Naive thymus-derived CD8-positive, alpha-beta T cell (primary cell): ENCODE data around the gene TMC7. TPM values are rescaled to one million over a fixed set of nuclear protein-coding genes. Genes with fewer than 3 reads are reported as not detected.
"Not testable (repeated sequence)": the region's sequence is repeated elsewhere in the genome, so short reads cannot be mapped to it uniquely, and the experiment has no call there.

ENCODE experiments used
- ATAC-seq, 2 donors: fragments of 150-1000 bp; cut with Tn5 transposase in 1 of 2; sonication (Bioruptor Pico), chemical (Tn5 transposase) in 1 of 2; 1 replicate in 1 of 2; 2 replicates in 1 of 2; pipeline ENCODE4 v1.10.0; 2021; ENCODE audit warnings: mild to moderate bottlenecking in 2 of 2, moderate library complexity in 2 of 2
- POLR2A ChIA-PET: fragments of 350-600 bp; sonication (Branson Sonifier 250); formaldehyde crosslinking; loops from one replicate; lab custom pipeline; 2021; ENCODE audit warnings: antibody characterized with exemption; lab: Charles Lee
- DNase-seq, 10 donors: peaks; one replicate each; pipeline versions ENCODE4 v3.0.0 to v3.0.0-alpha.2; 2020 to 2022
- H3K27ac Mint-ChIP-seq, 10 donors: one replicate each; pipeline ENCODE4 v1.8.0; 2020 to 2022; ENCODE audit warnings: mild to moderate bottlenecking in 10 of 10, mixed read lengths in 10 of 10, moderate library complexity in 4 of 10, inconsistent platforms in 1 of 10
- H3K27me3 Mint-ChIP-seq, 5 donors: one replicate each; pipeline ENCODE4 v1.8.0; 2021 to 2022; ENCODE audit warnings: mixed read lengths in 5 of 5
- H3K36me3 Mint-ChIP-seq, 3 donors: one replicate each; pipeline ENCODE4 v1.8.0; 2020 to 2022; ENCODE audit warnings: mixed read lengths in 3 of 3, mild to moderate bottlenecking in 2 of 3, inconsistent platforms in 1 of 3
- H3K4me1 Mint-ChIP-seq, 4 donors: one replicate each; pipeline ENCODE4 v1.8.0; 2021 to 2022; ENCODE audit warnings: mixed read lengths in 4 of 4
- H3K4me3 Mint-ChIP-seq, 10 donors: one replicate each; pipeline ENCODE4 v1.8.0; 2020 to 2022; ENCODE audit warnings: mild to moderate bottlenecking in 10 of 10, mixed read lengths in 10 of 10, moderate library complexity in 6 of 10, inconsistent platforms in 1 of 10
- H3K9me3 Mint-ChIP-seq, 9 donors: one replicate each; pipeline ENCODE4 v1.8.0; 2020 to 2022; ENCODE audit warnings: mixed read lengths in 9 of 9, mild to moderate bottlenecking in 3 of 9, inconsistent platforms in 1 of 9, moderate library complexity in 1 of 9
- polyA plus RNA-seq, 3 donors: library from polyadenylated mRNA; unstranded; fragments of 300-500 nt; fragmentation: Illumina TruSeq; gene quantifications; one replicate each; pipeline ENCODE4 v1.2.3, GENCODE V29; 2021
- total RNA-seq, 8 experiments: library from RNA in 2 of 8; stranded (reverse) in 2 of 8; gene quantifications; one replicate each; pipeline ENCODE4 v1.2.3 and lab custom pipeline; 2021 to 2026

The TMC7 gene
- not detected for total RNA-seq
- not detected for polyA plus RNA-seq
- 0 to 0.26 (median 0.08) reads per million in 6 experiments for total RNA-seq (lab: John Stamatoyannopoulos, UW)

DNA sequence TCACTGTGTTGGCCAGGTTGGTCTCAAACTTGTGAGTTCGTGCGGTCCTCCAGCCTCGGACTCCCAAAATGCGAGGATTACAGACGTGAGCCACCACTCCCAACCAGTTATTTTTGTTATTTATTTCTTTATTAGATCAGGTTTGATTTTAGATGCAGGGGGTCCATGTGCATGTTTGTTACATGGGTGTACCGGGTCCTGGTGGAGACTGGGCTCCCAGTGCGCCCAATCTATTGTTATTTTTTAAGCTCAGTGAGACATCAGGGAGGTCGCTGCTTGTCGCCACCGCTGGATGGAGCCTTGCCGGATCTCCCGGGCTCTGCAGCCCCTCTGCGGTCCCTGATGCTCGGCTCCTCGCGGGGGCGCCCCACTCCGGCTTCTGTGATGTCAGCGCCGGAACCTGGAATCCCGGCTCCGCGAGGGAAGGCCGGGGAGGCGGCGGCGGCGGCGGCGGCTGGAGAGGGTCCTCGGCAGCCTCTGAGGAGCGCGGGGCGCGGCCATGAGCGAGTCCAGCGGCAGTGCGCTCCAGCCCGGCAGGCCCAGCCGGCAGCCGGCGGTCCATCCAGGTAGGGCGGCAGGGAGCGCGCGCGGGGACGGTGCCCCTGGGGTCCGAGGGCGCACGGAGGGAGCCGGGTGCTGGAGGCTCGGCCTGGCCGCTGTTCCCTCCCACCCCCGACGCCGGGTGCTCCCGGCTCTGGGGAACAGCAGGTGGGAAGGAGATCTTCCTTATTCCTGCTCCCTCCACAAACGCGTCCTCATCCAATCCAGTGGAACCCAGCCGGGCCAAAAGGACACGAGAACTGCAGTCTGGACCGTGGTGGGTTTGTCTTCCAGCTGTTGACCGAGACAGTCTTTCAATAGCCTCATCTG is at the start of gene TMC7:
TMC7 (plus strand) TSS at position 370 of the 870 bp plus-strand sequence; CDS start at position 500, 130 bp downstream.
- Mint-ChIP-seq H3K9me3 (no peaks in the 10 kb centered on the region), H3K4me1 (peaks cover 0 to 6% (median under 1%) of the 10 kb centered on the region in 4 donors), H3K36me3 (no peaks in the 10 kb centered on the region), H3K4me3 (peak within 1 kb of the TSS in 2 of 10 donors; percentile 26 to 35), H3K27ac (no peak within 1 kb of the TSS), H3K27me3 (peaks cover 22 to 48% (median 34%) of the 10 kb centered on the region in 5 donors)
- POLR2A ChIA-PET = no interaction called here
- ATAC-seq = peak in 1 of 2 donors; percentile 49
- peak in 1 of 10 donors; percentile 5 for DNase-seq

DNA sequence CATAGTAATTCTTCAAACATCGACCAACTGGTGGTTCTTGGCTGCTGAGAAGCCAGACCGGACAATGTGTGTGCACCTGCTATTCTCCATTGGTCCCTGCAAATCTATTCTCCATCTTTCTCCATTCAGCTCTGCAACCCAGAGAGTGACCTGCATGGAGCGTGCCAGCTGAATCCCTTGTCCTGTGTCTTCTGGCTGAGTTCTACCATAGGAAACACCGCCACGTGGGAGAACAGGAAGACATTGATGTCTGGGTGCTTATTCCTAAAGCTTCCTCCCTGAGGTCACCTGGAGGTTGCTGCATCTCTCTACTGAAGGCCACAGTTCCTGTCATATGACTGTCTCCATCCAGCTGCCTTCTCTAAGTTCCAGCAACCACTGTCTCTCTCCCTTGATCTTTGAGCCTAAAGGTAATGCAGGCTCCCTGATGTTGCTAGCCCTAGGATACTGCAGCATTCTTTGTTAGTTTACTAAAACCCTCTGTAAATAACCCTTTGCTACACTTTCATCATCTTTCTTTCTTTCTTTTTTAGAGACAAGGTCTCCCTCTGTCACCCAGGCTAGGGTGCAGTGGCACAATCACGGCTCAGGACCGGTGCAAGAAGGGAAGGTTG is 46.9 kb upstream of the TMC7 start:
- no peak overlapping the region for H3K27ac Mint-ChIP-seq
- POLR2A ChIA-PET = no interaction called here
- ATAC-seq = no peak
- H3K4me3 Mint-ChIP-seq = no peak overlapping the region
- H3K27me3 Mint-ChIP-seq = no peaks in the 10 kb centered on the region
- no peaks in the 10 kb centered on the region for H3K36me3 Mint-ChIP-seq
- H3K4me1 Mint-ChIP-seq = no peaks in the 10 kb centered on the region
- no peaks in the 10 kb centered on the region for H3K9me3 Mint-ChIP-seq
- DNase-seq = no peak

DNA sequence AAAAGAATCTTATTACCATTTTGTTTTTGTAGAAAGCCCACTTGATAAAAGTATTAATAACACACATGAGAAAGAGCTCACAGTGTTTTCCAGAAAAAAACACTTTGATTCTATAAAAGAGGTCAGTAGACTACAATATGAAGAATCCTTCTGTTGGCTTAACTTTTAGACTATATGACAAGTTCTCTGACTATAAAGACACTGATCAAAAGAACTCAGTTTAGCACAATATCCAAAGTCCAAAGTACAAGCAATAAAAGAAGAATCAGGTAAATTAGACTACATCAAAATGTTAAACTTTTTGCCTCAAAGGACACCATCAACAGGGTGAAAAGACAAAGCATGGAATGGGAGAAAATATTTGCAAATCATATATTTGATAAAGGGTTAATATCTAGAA is 46.3 kb upstream of the TMC7 start:
- ATAC-seq (no peak), DNase-seq (no peak)
- Mint-ChIP-seq H3K9me3 (no peaks in the 10 kb centered on the region), H3K4me3 (no peak overlapping the region), H3K4me1 (no peaks in the 10 kb centered on the region), H3K27ac (no peak overlapping the region), H3K27me3 (no peaks in the 10 kb centered on the region), H3K36me3 (no peaks in the 10 kb centered on the region)
- POLR2A ChIA-PET = no interaction called here

DNA sequence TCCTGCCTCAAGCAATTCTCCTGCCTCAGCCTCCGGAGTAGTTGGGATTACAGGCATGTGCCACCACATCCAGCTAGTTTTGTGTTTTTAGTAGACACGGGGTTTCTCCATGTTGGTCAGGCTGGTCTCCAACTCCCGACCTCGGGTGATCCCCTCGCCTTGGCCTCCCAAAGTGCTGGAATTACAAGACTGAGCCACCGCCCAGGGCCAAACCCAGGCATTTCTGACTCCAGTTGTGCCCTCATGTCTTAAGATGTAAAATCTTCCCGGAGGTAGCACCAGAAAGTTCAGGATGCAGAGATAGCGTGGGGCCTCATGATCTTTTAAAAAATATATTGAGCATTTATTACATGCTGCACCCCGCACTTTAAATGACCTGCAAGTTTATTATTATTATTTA is 44.7 kb upstream of the TMC7 start:
- no peak overlapping the region for H3K4me3 Mint-ChIP-seq
- ATAC-seq = no peak
- H3K36me3 Mint-ChIP-seq = no peaks in the 10 kb centered on the region
- DNase-seq = no peak
- no peak overlapping the region for H3K27ac Mint-ChIP-seq
- no peaks in the 10 kb centered on the region for H3K9me3 Mint-ChIP-seq
- POLR2A ChIA-PET = no interaction called here
- H3K4me1 Mint-ChIP-seq = no peaks in the 10 kb centered on the region
- no peaks in the 10 kb centered on the region for H3K27me3 Mint-ChIP-seq

DNA sequence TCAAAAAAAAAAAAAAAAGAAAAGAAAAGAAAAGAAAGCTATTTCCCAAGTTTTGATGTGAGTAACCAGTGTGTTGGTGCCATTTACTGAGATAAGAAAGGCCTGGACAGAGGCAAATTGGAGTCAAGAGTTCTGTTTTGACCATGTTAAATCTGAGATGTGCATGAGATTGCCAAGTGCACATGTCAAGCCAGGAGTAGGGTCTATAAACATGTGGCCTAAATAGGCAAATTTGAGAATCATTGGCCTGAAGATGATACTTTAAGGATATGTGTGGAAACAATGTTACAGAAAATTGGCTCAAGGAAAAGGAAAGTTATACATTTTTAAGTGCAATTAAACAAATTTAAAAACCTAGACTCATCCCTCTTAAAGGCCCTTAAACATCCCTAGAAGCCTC is 42.3 kb upstream of the TMC7 start:
- Mint-ChIP-seq H3K4me1 (peaks cover 0 to 7% (median 3%) of the 10 kb centered on the region in 4 donors), H3K9me3 (no peaks in the 10 kb centered on the region), H3K4me3 (no peak overlapping the region), H3K27ac (no peak overlapping the region), H3K36me3 (no peaks in the 10 kb centered on the region), H3K27me3 (no peaks in the 10 kb centered on the region)
- ATAC-seq = no peak
- POLR2A ChIA-PET = no interaction called here
- DNase-seq = no peak

DNA sequence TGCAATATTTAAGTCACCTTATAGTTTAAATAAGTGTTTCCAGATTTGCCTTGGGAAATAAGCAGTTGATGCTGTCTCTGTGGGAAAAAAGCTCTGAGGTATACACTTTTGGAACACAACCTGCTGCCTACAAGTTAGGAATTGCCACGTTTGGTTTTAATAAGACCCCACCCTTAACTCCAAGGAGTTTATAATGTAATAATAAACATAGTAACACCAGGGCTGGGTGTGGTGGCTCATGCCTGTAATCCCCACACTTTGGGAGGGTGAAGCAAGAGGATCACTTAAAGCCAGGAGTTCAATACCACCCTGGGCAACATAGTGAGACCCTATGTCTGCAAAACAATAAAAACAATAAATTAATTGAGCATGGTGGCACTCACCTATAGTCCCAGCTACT is 41.7 kb upstream of the TMC7 start:
- H3K36me3 Mint-ChIP-seq = no peaks in the 10 kb centered on the region
- no peak for ATAC-seq

DNA sequence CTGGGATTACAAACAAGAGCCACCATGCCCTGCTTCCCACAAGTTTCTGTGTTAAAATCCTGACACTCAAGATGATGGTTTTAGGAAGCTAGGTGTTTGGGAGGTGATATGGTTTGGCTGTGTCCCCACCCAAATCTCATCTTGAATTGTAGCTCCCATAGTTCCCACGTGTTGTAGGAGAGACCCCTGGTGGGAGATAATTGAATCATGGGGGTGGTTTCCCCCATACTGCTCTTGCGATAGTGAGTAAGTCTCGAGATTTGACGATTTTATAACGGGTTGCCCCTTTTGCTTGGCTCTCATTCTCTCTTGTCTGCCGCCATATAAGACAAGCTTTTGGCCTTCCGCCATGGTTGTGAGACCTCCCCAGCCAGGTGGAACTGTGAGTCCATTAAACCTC is 40.3 kb upstream of the TMC7 start:
- H3K4me3 Mint-ChIP-seq = no peak overlapping the region
- no peaks in the 10 kb centered on the region for H3K27me3 Mint-ChIP-seq
- peak overlapping the region in 1 of 10 donors; percentile 35 for H3K27ac Mint-ChIP-seq
- H3K36me3 Mint-ChIP-seq = no peaks in the 10 kb centered on the region
- POLR2A ChIA-PET = no interaction called here
- ATAC-seq (no peak), DNase-seq (no peak)
- peaks cover 0 to 11% (median 4%) of the 10 kb centered on the region in 4 donors for H3K4me1 Mint-ChIP-seq
- H3K9me3 Mint-ChIP-seq = no peaks in the 10 kb centered on the region

More for the DNA sequence above, 41.7 kb upstream of the TMC7 start:
- DNase-seq = no peak
- peaks cover 0 to 11% (median 4%) of the 10 kb centered on the region in 4 donors for H3K4me1 Mint-ChIP-seq
- H3K27me3 Mint-ChIP-seq = no peaks in the 10 kb centered on the region
- H3K4me3 Mint-ChIP-seq = no peak overlapping the region
- H3K9me3 Mint-ChIP-seq = no peaks in the 10 kb centered on the region
- POLR2A ChIA-PET = interaction anchor here (0.5 kb wide), 1 partner anchor 154 kb away, joined by 3 read pairs; no protein-coding TSS in a partner anchor
- H3K27ac Mint-ChIP-seq = no peak overlapping the region

DNA sequence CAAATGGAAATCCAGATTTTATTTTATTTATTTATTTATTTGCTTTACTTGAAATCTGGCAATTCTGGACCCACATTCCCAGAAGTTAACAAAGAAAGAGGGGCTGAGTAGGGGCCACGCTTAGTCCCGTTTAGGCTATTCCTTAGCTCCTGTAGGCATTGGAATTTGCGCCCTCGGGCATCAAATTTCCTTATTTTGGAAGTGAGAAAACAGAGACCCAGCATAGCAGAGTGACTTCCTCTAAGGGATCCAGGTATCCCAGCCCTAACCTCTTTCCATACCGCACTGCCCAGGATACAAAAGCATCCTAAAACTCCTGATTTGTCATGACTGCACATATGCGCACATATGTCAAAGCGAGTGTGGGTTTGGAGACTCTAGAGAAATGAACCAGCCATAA is 38.5 kb upstream of the TMC7 start:
- H3K27ac Mint-ChIP-seq = peak overlapping the region in 1 of 10 donors; percentile 67
- peaks cover 0 to 11% (median 5%) of the 10 kb centered on the region in 4 donors for H3K4me1 Mint-ChIP-seq
- POLR2A ChIA-PET = no interaction called here
- no peaks in the 10 kb centered on the region for H3K36me3 Mint-ChIP-seq
- H3K4me3 Mint-ChIP-seq = peak overlapping the region in 2 of 10 donors; percentile 28 to 45
- no peaks in the 10 kb centered on the region for H3K27me3 Mint-ChIP-seq
- ATAC-seq (no peak), DNase-seq (no peak)
- H3K9me3 Mint-ChIP-seq = no peaks in the 10 kb centered on the region

DNA sequence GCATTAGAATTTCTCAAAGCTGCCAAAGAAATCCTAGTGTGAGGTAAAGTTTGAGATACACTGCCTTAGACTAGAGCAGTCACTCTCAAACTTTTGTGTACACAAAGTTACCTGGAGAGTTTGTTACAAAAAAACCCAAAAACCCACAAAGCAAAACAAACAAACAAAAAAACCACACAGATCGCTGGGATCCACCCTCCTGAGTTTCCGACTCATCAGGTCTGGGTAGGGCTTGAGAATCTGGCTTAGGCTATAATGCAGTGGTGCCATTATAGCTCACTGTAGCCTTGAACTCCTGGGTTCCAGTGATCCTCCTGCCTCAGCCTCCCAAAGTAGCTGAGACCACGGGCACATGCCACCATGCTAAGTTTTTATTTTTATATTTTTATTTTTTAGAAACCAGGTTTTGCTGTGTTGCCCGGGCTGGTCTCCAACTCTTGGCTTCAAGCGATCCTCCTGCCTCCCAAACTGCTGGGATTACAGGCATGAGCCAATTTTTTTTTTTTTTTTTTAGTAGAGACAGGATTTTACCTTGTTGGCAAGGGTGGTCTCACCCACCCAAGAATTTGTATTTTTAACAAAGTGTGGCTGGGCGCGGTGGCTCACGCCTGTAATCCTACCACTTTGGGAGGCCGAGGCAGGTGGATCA is 35.2 kb upstream of the TMC7 start:
- POLR2A ChIA-PET = no interaction called here
- H3K9me3 Mint-ChIP-seq = no peaks in the 10 kb centered on the region
- peaks cover 2 to 17% (median 12%) of the 10 kb centered on the region in 4 donors for H3K4me1 Mint-ChIP-seq
- H3K36me3 Mint-ChIP-seq = no peaks in the 10 kb centered on the region
- H3K27ac Mint-ChIP-seq = no peak overlapping the region
- DNase-seq (no peak), ATAC-seq (no peak)
- no peaks in the 10 kb centered on the region for H3K27me3 Mint-ChIP-seq
- H3K4me3 Mint-ChIP-seq = no peak overlapping the region

DNA sequence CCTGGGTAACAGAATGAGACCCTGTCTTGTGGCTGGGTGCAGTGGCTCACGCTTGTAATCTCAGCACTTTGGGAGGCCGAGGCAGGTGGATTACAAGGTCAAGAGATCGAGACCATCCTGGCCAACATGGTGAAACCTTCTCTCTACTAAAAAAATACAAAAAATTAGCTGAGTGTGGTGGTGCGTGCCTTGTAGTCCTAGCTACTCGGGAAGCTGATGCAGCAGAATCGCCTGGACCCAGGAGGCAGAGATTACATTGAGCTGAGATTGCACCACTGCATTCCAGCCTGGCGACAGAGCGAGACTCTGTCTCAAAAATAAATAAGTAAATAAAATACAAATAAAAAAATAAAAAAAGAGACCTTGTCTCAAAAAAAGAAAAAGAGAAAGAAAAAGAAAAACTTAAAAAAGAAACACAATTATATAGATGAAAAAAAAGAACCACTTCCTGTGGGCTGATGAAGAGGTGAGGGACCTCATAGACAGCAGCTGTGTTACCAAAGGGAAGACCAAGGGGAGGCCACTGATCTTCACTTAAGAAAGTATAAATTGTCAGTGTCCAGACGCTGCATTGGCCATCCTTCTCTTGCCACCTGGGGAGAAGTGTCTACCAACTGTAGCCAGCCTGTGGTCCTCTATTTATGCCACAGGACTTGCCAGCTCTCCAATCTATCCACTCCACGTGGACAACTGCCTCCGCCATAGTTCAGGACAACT is 33.1 kb upstream of the TMC7 start:
- no peaks in the 10 kb centered on the region for H3K27me3 Mint-ChIP-seq
- ATAC-seq = no peak
- POLR2A ChIA-PET = no interaction called here
- H3K4me3 Mint-ChIP-seq = peak overlapping the region in 3 of 10 donors; percentile 20 to 49 (median 32)
- H3K27ac Mint-ChIP-seq = peak overlapping the region in 2 of 10 donors; percentile 41 to 44
- H3K36me3 Mint-ChIP-seq = no peaks in the 10 kb centered on the region
- DNase-seq = peak in 1 of 10 donors; percentile 7
- peaks cover 4 to 18% (median 15%) of the 10 kb centered on the region in 4 donors for H3K4me1 Mint-ChIP-seq
- H3K9me3 Mint-ChIP-seq = no peaks in the 10 kb centered on the region

DNA sequence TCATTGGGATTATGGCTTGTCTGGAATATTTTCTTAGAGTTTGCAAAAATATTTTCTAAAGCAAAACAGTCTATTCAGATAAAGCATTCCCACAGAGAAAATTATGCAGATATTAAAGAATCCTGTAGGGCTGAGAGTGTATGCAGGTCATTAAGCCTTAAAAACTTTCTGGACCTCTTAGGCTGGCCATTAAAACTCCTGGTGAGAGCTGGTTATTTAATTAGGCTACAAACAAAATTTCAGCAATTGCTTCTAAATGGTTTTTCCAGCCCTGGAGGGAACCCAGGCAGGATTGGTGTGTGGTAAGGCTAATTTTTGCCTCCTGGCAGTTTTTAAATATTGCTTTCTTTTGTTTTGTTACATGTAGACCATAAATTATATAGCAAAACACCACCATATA is 30.2 kb upstream of the TMC7 start:
- no peak overlapping the region for H3K27ac Mint-ChIP-seq
- H3K4me3 Mint-ChIP-seq = no peak overlapping the region
- H3K36me3 Mint-ChIP-seq = no peaks in the 10 kb centered on the region

DNA sequence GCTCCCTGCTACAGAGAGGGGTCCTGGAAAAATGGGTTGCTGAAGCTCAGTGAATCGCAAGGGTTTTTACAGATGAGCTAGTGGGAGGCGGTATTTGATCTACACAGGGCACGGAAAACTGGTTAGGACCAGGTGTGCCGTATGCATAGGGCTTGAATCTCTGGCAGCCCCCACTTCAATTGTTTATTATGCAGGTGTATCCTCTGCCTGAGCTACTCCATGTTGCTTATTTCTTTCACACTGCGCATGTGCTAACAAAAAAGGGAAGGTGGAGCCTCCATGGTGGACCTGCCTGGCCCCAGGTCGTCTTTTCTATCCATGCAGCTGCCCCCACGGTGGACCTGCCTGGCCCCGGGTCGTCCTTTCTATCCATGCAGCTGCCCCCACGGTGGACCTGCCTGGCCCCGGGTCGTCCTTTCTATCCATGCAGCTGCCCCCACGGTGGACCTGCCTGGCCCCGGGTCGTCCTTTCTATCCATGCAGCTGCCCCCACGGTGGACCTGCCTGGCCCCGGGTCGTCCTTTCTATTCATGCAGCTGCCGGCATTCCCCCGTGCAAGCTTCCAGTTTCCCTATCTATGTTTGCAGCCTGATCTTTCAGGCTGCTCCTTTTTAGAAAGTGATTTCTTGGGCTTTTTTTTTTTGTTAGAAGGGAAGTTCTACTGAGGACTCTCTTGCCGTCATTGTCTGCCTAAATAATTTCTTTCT is 27.7 kb upstream of the TMC7 start:
- DNase-seq (peak in 5 of 10 donors; percentile 24 to 49 (median 45)), ATAC-seq (peak in 1 of 2 donors; percentile 75)
- Mint-ChIP-seq H3K4me1 (peaks cover 3 to 13% (median 8%) of the 10 kb centered on the region in 4 donors), H3K4me3 (peak overlapping the region in 8 of 10 donors; percentile 63 to 95 (median 86)), H3K27ac (peak overlapping the region in 7 of 10 donors; percentile 54 to 92 (median 85))
- H3K36me3 Mint-ChIP-seq, POLR2A ChIA-PET, H3K9me3 Mint-ChIP-seq, H3K27me3 Mint-ChIP-seq: not testable (repeated sequence)

More for the DNA sequence above, 30.2 kb upstream of the TMC7 start:
- no peak for ATAC-seq
- Mint-ChIP-seq H3K4me1 (peaks cover 4 to 19% (median 12%) of the 10 kb centered on the region in 4 donors), H3K27me3 (peaks cover 0 to 5% (median 0%) of the 10 kb centered on the region in 5 donors), H3K9me3 (no peaks in the 10 kb centered on the region)
- DNase-seq = no peak
- POLR2A ChIA-PET = no interaction called here
